ENCODE measurements around the gene INTS7. TPM values are rescaled to one million over a fixed set of nuclear protein-coding genes. Genes with fewer than 3 reads are reported as not detected.

INTS7 gene
- polyA plus RNA-seq, 1 donor (not counting 4 experiments of a cell fraction or from before 2014, with no cell fraction given): 27.2 TPM

GRCh38 chr1:212042436-212042835, 7.1 kb upstream of the INTS7 start:
- dilution Hi-C loops (cut with MboI; ENCODE audit: extremely low pct_ligation_motif_present, low sequenced_read_pairs): no loop called here

GRCh38 chr1:212040629-212041412, 5.5 kb upstream of the INTS7 start:
- no peak overlapping the region for H3K9ac ChIP-seq (ENCODE audit: control insufficient read depth, extremely low read depth, insufficient read depth, low read length)
- H3K4me1 ChIP-seq (ENCODE audit: control insufficient read depth, extremely low read depth, insufficient read depth, low read length): peaks cover 15% of the 10 kb centered on the region
- H3K9me3 ChIP-seq (ENCODE audit: control insufficient read depth, low read depth, low read length): no peaks in the 10 kb centered on the region
- TF ChIP-seq EZH2 (IDR thresholded peaks at IDR 0.05; ENCODE audit: low read length): no peak
- TF ChIP-seq CTCF (optimal IDR thresholded peaks at IDR 0.05 in 1 of 3, IDR thresholded peaks at IDR 0.05 in 1 of 3, conservative IDR thresholded peaks at IDR 0.05 in 1 of 3; ENCODE audit: extremely low read depth in 1 of 3, insufficient read depth in 2 of 3, low read length in 3 of 3): no peak
- H3K36me3 ChIP-seq (ENCODE audit: control insufficient read depth in 2 of 2, extremely low read depth in 1 of 2, insufficient read depth in 2 of 2, low read length in 2 of 2): peaks cover 0 to 5% of the 10 kb centered on the region in 2 experiments
- DNase-seq (ENCODE audit: low read depth, low spot score) (no peak), FAIRE-seq (peak; percentile 49)
- no peak overlapping the region for H2AFZ ChIP-seq (ENCODE audit: control insufficient read depth, low read length)
- H4K20me1 ChIP-seq (ENCODE audit: control insufficient read depth, extremely low read depth, insufficient read depth, low read length): no peaks in the 10 kb centered on the region
- no peaks in the 10 kb centered on the region for H3K9me1 ChIP-seq (ENCODE audit: control insufficient read depth, extremely low read depth, insufficient read depth, low read length)
- no peak overlapping the region for H3K27ac ChIP-seq (ENCODE audit: control insufficient read depth, insufficient read depth, low read length)
- dilution Hi-C loops (cut with MboI; ENCODE audit: extremely low pct_ligation_motif_present, low sequenced_read_pairs): no loop called here
- H3K4me3 ChIP-seq (ENCODE audit: control insufficient read depth in 2 of 3, extremely low read depth in 1 of 3, insufficient read depth in 2 of 3, low read depth in 1 of 3, low read length in 3 of 3): no peak overlapping the region
- H3K79me2 ChIP-seq (ENCODE audit: control insufficient read depth, insufficient read depth, low read length): peaks cover 72% of the 10 kb centered on the region
- H3K27me3 ChIP-seq (ENCODE audit: control insufficient read depth, extremely low read depth, insufficient read depth, low read length): no peaks in the 10 kb centered on the region
- H3K4me2 ChIP-seq (ENCODE audit: control insufficient read depth, extremely low read depth, insufficient read depth, low read depth, low read length): no peak overlapping the region

More at GRCh38 chr1:212042436-212042835, 7.1 kb upstream of the INTS7 start:
- H3K4me3 ChIP-seq (ENCODE audit: control insufficient read depth in 2 of 3, extremely low read depth in 1 of 3, insufficient read depth in 2 of 3, low read depth in 1 of 3, low read length in 3 of 3): no peak overlapping the region
- H3K9ac ChIP-seq (ENCODE audit: control insufficient read depth, extremely low read depth, insufficient read depth, low read length): no peak overlapping the region
- peaks cover 56% of the 10 kb centered on the region for H3K79me2 ChIP-seq (ENCODE audit: control insufficient read depth, insufficient read depth, low read length)
- no peaks in the 10 kb centered on the region for H4K20me1 ChIP-seq (ENCODE audit: control insufficient read depth, extremely low read depth, insufficient read depth, low read length)
- TF ChIP-seq CTCF (optimal IDR thresholded peaks at IDR 0.05 in 1 of 3, IDR thresholded peaks at IDR 0.05 in 1 of 3, conservative IDR thresholded peaks at IDR 0.05 in 1 of 3; ENCODE audit: extremely low read depth in 1 of 3, insufficient read depth in 2 of 3, low read length in 3 of 3) (no peak), EZH2 (IDR thresholded peaks at IDR 0.05; ENCODE audit: low read length) (no peak)
- no peak overlapping the region for H2AFZ ChIP-seq (ENCODE audit: control insufficient read depth, low read length)
- no peaks in the 10 kb centered on the region for H3K9me3 ChIP-seq (ENCODE audit: control insufficient read depth, low read depth, low read length)
- FAIRE-seq (no peak), DNase-seq (ENCODE audit: low read depth, low spot score) (no peak)
- peaks cover 0 to 5% of the 10 kb centered on the region in 2 experiments for H3K36me3 ChIP-seq (ENCODE audit: control insufficient read depth in 2 of 2, extremely low read depth in 1 of 2, insufficient read depth in 2 of 2, low read length in 2 of 2)
- no peak overlapping the region for H3K27ac ChIP-seq (ENCODE audit: control insufficient read depth, insufficient read depth, low read length)
- no peaks in the 10 kb centered on the region for H3K9me1 ChIP-seq (ENCODE audit: control insufficient read depth, extremely low read depth, insufficient read depth, low read length)
- no peaks in the 10 kb centered on the region for H3K27me3 ChIP-seq (ENCODE audit: control insufficient read depth, extremely low read depth, insufficient read depth, low read length)
- no peak overlapping the region for H3K4me2 ChIP-seq (ENCODE audit: control insufficient read depth, extremely low read depth, insufficient read depth, low read depth, low read length)
- peaks cover 13% of the 10 kb centered on the region for H3K4me1 ChIP-seq (ENCODE audit: control insufficient read depth, extremely low read depth, insufficient read depth, low read length)
